DOHH2 (cell line): ENCODE results near the gene GALNT14.

ENCODE experiments used
- EZH2phosphoT487 ChIP-seq: fragments of 200-600 bp; sonication (generic); IDR thresholded peaks from 2 replicates; pipeline ENCODE4 v1.6.1; 2017; ENCODE audit warnings: borderline replicate concordance, mild to moderate bottlenecking, antibody characterized with exemption, low read length, moderate library complexity, mixed read lengths
- TF ChIP-seq, protein P1 (sequence below): fragments of 200-600 bp; sonication (generic); IDR thresholded peaks from one replicate; pipeline ENCODE4 v1.5.1; 2014; ENCODE audit warnings: antibody characterized with exemption, mild to moderate bottlenecking, low read depth, low read length; ENCODE audit not compliant: poor library complexity, severe bottlenecking

DNA sequence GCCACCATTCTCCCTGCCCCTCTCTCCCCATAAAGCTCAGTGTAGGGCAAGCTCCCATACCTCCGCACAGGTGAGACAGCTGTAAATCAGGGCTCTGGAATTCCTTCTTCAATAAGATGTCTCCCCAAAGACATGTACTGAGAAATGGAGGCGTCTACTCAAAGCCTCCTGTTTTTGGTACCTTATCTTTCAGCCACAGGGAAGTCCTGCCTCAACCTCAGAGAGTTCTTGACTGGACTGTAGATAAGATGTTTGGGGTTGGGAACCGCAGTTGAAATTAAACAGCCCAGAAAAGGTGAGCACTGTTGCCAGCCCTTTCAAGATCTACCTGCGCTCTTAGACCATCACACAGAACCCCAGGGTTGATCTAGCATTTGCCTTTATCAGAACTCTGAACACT lies 1.4 kb upstream of the GALNT14 start:
- TF ChIP-seq, protein P1, sequence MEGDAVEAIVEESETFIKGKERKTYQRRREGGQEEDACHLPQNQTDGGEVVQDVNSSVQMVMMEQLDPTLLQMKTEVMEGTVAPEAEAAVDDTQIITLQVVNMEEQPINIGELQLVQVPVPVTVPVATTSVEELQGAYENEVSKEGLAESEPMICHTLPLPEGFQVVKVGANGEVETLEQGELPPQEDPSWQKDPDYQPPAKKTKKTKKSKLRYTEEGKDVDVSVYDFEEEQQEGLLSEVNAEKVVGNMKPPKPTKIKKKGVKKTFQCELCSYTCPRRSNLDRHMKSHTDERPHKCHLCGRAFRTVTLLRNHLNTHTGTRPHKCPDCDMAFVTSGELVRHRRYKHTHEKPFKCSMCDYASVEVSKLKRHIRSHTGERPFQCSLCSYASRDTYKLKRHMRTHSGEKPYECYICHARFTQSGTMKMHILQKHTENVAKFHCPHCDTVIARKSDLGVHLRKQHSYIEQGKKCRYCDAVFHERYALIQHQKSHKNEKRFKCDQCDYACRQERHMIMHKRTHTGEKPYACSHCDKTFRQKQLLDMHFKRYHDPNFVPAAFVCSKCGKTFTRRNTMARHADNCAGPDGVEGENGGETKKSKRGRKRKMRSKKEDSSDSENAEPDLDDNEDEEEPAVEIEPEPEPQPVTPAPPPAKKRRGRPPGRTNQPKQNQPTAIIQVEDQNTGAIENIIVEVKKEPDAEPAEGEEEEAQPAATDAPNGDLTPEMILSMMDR, result no peak
- TF ChIP-seq EZH2phosphoT487, result no peak
